ENCODE data around the gene PHF21A.

Gene PHF21A

DNA sequence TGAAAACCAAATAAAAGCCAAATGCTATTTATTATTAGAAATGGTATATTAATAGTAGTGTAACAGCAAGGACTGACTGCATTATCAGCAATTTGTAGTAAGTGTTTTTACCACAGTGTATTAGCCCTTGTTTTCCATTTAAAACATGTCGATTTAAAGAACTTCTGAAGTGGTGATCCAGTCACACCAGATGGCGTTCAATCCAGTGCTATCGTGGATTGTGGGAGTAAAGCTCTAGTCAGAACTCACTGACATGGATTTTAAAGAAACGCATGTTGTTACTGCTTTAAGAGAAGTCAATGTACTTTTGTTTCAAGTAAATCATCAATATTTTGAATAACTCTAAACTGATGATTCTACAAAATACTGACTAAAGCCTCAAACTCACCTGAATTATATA is 147.7 kb downstream of the PHF21A start:
- no peak for DNase-seq

DNA sequence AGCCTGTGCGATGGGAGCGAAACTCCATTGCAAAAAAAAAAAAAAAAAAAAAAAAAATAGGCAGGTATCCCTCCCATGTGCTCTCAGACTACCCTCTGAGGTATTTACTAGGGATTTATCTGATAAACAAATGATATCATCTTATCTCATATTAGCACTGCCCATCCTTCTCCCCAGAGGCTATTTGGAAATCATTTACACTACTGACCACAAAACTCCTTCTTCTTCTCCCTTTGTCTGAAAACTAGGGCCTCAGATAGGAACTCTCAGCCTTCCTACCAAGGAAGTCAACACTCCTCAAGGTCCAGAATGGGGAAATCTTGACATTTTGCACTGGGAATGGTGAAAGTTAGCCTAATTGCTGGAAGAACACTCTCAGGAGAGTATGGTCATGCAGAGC is 152.4 kb downstream of the PHF21A start:
- DNase-seq: no peak

DNA sequence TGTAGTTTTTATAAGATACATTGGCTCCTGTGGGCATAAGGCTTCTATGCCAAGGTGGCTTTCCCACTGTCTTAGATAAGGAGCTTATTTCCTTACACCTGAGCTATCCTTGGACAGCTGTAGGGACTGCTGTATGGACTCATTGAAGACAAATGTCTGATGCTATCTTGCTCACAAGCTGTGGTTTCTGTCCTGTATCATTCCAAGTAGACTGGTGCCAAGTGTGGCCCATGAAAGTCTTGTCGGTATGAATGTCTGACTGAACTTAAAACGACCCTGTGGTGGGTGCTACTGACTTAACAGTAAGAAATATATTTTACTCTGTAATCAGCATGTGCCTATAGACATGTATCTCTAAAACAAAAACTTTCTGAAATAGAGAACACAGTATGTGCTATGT is 153.7 kb downstream of the PHF21A start:
- DNase-seq: no peak

DNA sequence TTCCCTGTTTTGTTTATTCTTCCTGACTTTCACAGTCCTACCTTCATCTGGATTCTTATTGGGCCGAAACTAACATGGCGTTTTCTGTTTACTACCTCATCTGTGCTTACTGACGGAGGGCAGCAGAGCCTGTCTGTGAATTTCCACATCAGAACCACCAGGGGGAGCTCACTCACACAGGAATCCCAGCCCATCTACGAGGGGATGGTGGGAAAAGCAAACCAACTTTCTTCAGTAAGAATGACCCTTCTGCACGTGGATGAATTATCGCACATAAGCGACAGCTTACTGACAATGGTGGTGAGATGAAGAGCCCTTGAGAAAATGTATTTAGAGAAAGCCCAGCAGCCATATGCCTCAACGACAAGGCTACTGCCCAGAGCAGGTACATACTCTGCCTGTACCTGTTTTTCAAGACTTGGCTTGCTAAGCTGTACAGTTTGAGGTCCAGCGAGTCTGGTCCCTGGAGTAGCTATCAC is 156.3 kb downstream of the PHF21A start:
- peak; percentile 78 for DNase-seq

DNA sequence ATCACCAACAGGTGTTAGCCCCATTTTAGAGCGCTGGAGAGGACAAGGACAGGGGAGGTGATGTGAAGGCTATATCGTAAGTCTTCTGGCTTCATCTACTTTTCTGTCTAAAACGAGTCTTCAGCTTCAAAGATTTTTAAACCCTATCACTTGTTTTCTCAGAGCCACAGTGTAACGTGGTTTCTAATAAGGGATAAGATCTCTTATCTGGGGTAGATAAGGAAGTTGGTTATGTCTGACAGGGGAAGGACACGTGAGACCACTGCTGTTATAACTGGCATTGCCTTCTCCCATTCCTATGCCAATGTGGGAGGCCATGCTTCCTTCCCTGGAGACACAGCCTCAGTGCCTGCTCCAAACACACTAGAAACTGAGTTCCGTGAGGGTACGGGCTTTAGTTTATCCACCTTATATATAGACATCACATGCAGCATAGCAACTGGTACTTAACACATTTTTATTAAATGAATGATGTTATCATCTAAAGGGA is 159.5 kb downstream of the PHF21A start:
- no peak for DNase-seq

DNA sequence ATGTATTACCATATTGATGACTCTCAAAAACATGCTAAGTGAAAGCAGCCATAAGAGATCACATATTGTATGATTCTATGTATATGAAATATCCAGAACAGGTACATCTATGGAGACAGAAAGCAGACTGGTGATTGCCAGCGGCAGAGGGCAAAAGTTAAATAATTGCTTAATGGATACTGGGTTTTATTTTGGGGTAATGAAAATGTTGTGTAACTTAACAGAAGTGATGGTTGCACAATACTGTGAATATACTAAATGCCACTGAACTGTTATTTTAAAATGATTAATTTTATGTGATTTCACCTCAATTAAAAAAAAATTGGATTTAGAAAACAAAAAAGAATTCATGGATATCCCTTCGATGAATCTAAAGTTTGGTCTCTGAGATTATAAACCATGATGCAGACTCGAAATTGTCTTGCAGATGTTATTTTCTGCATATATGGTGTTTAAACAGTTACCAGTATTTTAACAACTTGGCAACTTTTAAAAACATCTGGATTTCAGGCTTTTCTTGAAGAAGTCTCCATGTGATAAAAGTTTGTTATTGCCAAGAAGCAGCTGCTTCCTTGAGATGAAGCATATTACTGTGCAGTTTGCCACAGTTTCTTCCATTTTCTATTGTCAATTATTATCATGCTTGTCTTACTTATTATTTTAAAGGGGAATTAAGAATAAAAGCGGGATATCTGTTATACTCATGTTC is 160.7 kb downstream of the PHF21A start:
- DNase-seq: no peak

DNA sequence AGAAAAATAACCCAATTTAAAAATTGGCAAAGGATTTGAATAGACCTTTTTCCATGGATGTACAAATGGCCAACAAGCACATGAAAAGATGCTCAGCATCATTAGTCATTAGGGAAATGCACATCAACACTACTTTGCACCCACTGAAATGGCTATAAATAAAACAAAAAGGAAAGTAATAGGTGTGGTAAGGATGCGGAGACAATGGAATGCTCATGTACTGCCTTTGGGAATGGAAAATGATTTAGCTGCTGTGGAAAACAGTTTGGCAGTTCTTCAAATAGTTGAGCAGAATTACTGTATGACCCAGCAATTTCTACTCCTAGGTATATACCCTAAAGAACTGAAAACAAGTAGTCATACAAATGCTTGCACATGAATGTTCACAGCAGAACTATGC is 161.4 kb downstream of the PHF21A start:
- no peak for DNase-seq

DNA sequence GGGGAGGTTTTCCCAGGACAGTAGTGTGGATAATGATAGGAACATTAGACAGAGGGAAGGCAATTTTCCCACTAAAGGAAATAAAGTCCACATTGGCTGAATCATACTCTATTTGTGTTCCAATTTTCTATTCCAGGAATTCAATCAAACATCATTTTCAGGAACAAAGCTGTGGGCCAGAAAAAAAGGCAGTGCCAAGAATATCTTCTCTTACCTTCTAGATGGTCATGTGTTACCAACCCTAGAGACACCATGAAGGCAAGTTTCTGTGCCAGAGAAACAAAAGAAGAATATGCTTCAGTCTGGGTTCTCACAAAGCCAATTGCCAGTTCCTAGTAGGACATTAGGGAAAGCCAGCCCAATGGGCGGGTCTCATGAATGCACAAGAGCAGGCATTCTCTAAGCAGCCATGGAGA is 171.3 kb downstream of the PHF21A start:
- DNase-seq: no peak

DNA sequence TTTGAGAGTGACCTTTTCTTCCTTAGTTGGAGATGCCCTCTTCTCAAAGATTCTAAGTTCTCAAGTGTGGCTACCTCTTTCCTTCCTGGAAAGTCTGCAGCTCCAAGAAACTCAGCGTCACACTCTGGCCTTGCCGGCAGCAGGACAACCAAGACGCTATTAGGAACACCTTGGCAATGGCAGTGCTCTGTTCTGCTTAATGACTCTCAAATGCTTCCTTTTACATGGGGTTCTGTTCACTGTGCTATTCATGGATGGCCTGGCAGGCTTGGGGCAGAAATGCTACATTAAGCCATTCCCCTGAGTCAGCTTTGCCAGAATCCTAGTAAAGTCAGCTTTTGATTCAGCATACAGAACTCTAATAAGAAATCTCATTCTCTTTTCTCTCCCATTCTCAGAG is 172.9 kb downstream of the PHF21A start:
- no peak for DNase-seq

DNA sequence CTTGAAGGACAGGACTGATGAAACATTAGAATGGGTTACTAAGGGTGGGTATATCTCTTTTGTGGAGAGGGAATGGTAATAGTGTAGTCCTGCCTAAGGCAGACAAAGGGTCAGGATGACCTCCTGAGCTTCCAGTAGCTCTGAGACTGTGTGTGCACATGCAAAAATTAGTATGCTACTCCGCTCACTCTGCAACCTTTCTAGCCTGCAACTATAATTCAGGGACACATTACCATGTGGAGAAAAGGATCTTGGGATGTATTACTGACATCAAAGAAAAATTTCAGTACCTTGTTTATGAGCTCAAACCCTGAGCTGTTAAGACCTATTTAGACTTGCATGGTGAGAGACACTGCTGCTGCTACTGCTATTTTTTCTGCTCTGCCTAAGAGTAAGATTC is 173.4 kb downstream of the PHF21A start:
- no peak for DNase-seq

DNA sequence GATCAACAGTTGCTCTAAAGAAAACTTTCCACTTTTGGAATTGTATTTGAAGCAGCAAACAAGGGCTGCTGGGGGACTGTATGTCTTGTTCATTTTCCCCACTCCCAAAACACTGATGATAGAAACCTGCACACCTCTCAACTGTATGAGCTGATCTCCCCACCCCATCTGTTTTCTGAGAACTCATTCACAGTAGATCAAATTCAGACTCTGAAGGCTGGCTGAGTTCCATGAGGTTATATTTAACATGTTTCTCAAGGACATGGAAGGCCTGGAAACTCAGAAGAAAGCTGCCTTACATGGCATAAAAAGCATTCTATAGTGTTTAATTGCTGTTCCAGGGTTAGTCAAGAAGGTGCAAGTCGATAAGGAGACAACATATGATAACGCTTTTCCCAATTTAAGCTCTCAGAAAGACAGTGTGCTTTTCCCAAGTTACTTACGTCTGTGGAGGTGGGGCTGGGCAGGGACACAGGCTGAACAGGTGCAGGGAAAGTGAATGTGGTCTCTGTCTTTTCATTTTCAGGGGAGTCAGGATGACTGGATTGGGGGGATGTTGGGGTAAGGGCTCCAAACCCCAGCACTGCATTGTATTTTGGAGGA is 175.8 kb downstream of the PHF21A start:
- DNase-seq: no peak

DNA sequence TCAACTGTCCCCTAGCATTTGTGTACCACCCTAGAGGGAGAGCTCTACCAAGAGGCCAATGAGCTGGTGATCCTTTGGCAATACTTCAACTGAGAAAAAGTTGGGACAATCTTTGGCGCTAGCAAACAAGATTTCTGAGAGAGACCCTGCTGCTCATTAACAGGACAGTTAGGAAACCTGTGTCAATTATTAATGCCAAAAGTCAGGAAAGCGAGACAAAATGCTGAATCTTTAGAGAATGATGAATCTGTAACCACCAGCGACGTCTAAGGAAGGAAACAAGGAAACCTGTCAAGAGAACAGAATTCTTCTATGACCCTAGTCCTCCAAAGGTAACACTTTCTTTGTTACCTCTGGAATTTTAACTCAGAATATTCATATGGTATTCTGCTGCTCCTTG is 178.9 kb downstream of the PHF21A start:
- no peak for DNase-seq

DNA sequence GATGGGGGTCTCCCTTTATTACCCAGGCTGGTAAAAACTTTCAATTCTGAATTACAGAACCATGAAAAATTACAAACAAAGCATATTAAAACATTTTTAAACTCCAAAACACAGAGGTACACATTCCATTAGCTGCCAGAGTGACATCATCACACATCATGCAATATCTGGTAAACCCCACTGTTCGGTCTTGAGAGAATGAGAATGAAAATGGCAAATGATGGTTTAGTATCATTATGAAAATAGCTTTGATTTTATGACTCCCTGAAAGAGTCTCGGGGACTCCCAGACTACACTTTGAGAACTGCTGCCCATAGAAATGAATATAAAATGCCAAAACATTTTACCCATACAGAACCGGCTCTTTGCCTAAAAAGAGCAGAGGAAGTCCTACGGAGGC is 180.0 kb downstream of the PHF21A start:
- DNase-seq: no peak

DNA sequence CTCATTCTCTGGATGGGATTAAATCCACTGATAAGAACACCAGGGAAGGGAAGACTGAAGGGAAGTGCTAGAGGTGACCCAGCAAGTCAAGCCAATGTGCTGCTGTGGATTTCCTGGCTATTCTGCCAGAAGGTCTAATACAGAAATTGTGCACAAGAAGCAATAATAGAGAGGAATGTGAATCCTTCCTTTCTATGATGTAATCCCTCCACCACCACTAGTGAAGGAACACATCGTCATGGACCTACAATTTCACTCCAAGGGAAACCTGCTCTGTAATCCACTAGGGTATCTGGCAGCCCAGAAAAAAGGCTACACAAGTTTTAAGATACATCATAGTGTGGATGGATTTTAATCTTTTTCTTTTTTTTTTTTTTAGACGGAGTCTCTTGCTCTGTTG is 181.4 kb downstream of the PHF21A start:
- no peak for DNase-seq

DNA sequence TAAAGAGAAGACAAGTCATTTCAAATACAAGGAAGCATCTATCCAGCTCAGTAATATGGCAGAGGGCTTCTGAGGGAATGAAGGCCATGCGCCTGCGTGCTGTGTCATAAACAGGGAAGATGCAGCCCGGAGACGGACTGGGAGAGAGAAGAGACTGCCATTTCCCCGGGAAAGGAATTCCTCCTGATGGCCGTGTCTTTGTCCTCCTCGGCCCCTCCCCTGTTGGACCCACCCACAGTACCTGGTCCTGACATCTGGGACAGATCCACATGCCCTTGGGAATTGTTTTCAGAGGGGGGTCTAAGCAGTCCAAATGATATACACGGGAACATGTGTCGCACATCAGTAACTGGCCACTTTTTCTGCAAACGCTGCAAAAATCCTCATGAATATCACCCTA is 183.3 kb downstream of the PHF21A start:
- no peak for DNase-seq

DNA sequence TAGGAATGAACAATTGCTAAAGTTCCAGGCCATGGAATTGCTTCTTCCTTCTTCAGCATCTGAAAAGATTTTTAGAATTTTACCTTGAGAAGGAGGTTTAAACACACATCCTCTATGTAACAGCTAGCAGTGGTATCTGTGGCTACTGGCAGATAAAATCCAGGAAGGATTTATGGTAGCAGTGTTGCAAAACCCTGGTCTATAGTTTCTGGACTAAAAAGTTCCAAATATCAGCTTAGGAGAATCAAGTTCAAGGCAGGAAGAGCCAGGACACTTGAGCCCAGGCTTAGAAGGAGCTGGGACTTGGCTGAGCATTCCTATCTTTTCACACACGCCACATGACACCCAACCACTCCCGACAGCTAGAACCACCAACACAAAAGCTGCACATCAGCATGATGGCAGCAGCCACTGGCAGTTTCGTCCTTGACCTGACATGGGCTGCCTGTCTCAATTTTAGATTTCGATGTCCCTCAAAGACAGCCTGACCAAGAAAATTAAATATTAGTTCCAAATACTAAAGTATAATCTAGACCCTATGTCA is 184.7 kb downstream of the PHF21A start:
- no peak for DNase-seq

DNA sequence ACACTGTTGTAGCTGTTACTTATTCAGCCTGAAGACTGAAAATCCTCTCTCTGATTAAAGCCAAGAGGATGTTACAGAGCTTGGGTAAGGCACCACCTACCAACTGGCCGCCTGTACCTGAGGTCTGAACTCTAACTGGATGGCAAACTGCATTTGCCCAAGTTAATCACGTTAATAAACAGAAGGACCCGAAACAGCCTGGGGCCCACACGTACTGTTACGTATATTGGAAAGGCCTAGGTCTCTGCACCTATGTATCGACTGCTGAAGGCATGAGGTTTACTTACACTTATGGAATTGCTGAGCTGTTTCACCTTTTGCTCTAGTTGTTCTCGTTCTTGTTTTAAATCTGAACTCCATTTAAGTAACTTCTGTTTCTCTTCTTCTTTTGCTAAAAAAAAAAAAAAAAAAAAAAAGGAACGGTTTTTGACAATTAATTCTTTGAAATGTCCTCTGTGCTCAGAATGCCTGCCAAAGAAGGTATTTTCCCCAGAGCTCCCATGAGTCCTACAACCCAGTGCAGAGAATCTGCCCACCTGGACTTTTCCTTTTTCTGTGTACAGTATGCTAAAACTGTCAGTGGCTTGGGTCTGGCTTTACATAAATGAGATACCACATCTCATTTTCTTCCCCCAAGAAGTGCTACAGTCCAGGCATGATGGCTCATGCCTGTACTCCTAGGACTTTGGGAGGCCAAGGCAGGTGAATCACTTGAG is 185.7 kb downstream of the PHF21A start:
- no peak for DNase-seq

DNA sequence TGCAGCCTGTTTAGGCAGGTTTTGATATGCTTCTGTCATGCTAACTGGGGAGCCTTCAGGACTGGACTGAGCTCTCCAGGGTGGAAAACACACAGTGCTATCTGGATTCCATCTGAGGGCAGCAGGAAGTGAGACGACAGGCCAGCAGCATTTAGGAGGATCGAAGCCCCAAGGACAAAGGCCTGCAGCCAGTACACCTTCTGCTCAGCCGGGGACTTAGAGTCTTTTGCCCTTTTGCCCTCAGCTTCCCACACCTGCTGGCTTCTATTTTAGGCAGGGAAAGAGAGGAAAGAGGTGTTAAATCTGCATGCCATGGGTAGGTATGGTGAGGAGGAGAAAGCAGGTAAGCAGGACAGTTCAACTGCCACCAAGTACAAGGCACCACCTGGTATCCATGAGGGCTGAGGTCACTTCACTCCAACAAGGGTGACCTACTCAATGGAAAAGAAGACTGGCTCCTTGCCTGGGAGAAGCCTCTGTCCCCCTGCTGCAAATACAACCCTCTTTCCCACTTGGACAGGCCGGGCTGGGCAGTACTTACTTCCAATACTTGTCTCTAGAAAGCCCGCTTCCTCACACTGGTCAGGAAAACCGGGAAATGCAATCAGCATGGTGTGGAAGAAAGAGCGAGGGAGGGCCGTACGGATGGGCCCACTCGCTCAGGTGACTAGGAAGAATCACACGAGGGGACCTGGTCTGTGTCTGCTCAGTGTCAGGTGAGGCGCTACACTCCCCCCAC is 186.5 kb downstream of the PHF21A start:
- DNase-seq: no peak

DNA sequence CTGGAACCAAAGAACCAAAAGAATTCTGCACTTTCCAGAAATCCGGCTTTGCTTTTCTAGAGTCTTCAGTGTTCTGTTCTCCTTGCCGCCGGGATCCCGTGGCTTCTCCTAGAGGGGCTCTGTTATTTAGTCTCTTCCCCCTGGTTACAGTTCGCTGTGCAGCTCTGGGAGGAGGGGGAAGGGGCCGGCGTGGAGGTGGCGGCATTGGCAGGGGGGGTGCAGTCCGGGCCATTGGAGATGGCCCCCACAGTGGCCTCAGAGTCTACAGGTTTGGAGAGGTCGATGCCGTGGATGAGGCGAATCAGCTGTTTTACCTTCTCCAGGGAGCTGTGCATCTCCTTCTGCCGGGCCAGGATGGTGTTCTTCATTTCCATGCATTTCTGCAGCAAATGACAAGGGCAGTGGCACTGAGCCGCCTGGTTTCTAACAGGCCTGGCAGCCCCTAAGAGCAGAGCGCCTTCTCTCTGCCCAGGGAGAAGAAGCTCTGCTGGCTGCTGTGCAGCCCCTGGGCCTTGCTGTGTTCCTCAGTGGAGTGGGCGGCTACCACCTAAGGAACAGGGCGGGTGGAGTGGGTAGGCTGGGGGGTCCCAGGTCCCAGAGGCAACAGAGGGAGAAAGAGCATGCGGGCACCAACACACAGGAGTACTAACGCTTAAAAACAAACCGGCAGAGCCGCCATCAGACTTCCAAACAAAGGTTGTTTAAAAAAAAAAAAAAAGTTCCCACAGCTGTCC is 187.2 kb downstream of the PHF21A start:
- DNase-seq: no peak

DNA sequence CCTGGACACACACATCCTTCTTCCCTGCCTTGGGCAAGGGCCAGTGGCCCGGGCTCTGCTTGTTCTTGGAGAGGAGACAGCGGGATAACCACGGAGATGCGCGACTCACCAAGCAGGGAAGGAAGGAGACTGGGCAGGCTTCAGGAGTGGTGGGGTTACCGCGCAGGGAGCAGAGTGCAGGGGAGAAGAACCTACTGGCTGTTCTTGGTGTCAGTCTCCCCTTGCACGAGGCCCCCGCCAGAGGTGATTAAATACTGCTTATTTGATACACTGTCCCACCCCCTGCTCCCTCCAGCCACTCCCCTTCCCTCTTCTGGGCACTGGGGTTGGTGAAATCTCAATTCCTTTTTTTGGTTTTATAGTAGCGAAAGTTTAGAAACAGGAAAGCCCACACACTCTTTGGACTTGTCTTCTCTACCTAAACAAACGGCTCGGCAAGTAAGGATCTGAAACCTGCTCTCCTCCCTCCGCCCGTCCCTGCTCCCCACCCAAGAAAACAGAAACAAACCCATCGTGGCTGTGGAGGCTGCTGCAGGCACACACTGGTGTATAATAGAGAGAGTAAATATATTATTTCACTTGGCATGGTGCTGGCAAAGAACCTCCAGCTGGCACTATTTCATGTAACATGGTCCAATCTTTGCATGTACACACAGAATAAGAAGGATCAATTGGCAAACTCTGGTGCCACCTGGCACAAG is 188.0 kb downstream of the PHF21A start:
- DNase-seq: no peak

DNA sequence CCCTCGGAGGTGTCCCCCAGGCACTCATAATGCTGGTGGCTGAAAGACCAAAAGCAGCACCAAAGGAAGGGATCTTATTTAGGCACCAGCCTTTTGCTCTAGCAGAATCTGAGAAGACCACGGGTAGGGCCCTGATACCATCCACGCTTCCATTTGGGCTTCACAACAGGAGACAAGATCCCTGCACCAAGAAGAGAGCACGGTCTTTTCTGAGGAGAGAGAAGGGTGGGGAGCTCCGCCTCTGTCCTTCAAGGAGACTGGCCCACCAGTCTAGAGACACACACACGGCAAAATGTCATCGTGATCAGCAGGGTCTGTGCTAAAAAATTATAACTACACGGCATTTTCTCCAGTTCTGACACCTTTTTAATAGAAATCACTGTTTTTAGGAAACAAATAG is 189.0 kb downstream of the PHF21A start:
- DNase-seq: no peak

DNA sequence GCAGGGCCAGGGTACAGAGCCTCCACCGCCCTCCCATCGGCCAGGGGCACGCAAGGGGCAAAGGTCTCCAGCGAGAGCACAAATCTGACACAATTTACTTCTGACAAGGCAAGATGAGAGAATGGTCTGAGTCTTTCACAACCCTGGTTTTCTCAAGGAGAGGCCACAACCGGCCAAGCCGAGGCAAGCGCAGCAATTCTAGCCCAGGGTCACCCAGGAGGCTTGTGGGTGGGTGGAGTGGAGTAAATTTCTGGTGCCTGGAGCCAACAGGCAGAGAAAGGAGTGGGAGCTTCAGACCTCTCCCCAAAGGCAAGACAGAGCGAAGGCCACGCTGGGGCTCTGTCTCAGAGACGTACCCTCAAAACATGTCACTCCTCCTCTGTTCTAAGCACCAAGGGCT is 189.5 kb downstream of the PHF21A start:
- DNase-seq: no peak
